ENCODE measurements around the gene ELP1.
"Not testable (repeated sequence)": the region's sequence is repeated elsewhere in the genome, so short reads cannot be mapped to it uniquely, and the experiment has no call there.

Gene ELP1

GRCh38 chr9:108852079-108852478 lies 81.8 kb downstream of the ELP1 start:
- no peak for DNase-seq

- no peak for DNase-seq
Observed at GRCh38 chr9:108851138-108851537, 82.8 kb downstream of the ELP1 start.

GRCh38 chr9:108850293-108850897 lies 83.5 kb downstream of the ELP1 start:
- peak in 1 of 2 experiments; percentile 29 for DNase-seq

- DNase-seq, result not testable (repeated sequence)
Observed at GRCh38 chr9:108848296-108848695, 85.6 kb downstream of the ELP1 start.

- no peak for DNase-seq
Observed at GRCh38 chr9:108845947-108846346, 88.0 kb downstream of the ELP1 start.

- DNase-seq, result peak in 1 of 2 experiments; percentile 26
Observed at GRCh38 chr9:108845507-108845906, 88.4 kb downstream of the ELP1 start.

- peak; percentile 61 to 86 for DNase-seq
Observed at GRCh38 chr9:108844856-108845255, 89.1 kb downstream of the ELP1 start.

GRCh38 chr9:108844391-108844790 lies 89.5 kb downstream of the ELP1 start:
- DNase-seq, result peak; percentile 45 to 91

- no peak for DNase-seq
Observed at GRCh38 chr9:108842610-108843295, 91.2 kb downstream of the ELP1 start.

GRCh38 chr9:108839561-108839960 lies 94.4 kb downstream of the ELP1 start:
- not testable (repeated sequence) for DNase-seq

- DNase-seq, result no peak
Observed at GRCh38 chr9:108838017-108838416, 95.9 kb downstream of the ELP1 start.

- DNase-seq, result peak in 1 of 2 experiments; percentile 11
Observed at GRCh38 chr9:108837530-108837929, 96.4 kb downstream of the ELP1 start.

GRCh38 chr9:108836781-108837180 lies 97.1 kb downstream of the ELP1 start:
- peak; percentile 27 to 92 for DNase-seq

GRCh38 chr9:108836319-108836718 lies 97.6 kb downstream of the ELP1 start:
- DNase-seq, result peak in 1 of 2 experiments; percentile 74

- DNase-seq, result no peak
Observed at GRCh38 chr9:108835831-108836230, 98.1 kb downstream of the ELP1 start.

GRCh38 chr9:108834959-108835665 lies 98.8 kb downstream of the ELP1 start:
- DNase-seq, result no peak

- DNase-seq, result no peak
Observed at GRCh38 chr9:108832179-108832500, 101.8 kb downstream of the ELP1 start.

- DNase-seq, result no peak
Observed at GRCh38 chr9:108831496-108832178, 102.3 kb downstream of the ELP1 start.

- no peak for DNase-seq
Observed at GRCh38 chr9:108830272-108830671, 103.7 kb downstream of the ELP1 start.

- DNase-seq, result no peak
Observed at GRCh38 chr9:108823829-108824228, 110.1 kb downstream of the ELP1 start.

All from NCI-H524 (cell line).